Skeletal muscle cell (primary cell): ENCODE results near the gene BCL2L12.
"Not testable (repeated sequence)": the region's sequence is repeated elsewhere in the genome, so short reads cannot be mapped to it uniquely, and the experiment has no call there.

ENCODE experiments used
- DNase-seq: peaks from one replicate; pipeline ENCODE4 v3.0.0-alpha.2; 2010; ENCODE audit warnings: low read depth
- H3K4me3 ChIP-seq: 2 replicates; pipeline ENCODE4 v1.5.1; 2011; ENCODE audit warnings: low read depth, mild to moderate bottlenecking, control low read depth, low read length, moderate library complexity

Gene BCL2L12, protein sequence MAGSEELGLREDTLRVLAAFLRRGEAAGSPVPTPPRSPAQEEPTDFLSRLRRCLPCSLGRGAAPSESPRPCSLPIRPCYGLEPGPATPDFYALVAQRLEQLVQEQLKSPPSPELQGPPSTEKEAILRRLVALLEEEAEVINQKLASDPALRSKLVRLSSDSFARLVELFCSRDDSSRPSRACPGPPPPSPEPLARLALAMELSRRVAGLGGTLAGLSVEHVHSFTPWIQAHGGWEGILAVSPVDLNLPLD

DNA sequence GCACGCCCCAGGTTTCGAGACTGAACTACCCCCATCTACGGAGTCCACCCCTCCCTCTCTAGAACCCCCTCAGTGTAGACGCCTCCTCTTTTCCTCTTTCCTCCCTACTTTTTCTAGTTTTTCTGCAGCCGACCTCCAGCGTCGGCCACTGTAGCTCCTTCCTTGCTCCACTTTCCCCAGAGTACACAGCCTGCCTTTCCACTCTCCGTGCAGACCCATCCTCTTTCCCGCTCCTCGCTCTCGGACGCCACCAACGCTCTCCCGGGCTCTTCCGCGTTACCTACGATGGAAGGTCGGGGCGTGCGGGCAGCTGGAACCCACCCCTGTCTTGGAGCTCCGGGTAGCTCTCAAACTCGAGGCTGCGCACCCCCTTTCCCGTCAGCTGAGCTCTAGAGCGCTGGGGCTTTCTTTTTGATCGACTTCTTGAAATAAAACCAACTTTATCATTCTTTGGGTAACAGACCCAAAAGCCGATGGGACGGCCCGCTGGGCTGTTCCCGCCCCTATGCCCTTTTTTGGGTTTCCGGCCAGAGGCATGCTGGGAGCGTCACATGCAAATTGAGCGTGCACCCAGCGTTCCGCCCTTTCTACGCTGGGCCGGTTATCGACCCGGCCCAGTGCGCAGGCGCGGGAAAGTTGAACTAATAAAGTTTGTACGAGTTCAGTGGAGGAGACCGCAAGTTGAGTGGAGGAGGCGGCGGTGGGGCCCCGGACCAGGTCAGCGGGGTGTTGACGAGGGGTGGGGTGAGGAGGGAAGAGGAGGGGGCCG, at the start of gene BCL2L12, which contains the start of gene IRF3:
Gene BCL2L12, plus strand, starts transcription at position 583 of the 769 bp plus-strand sequence. CDS start 760 bp downstream, outside the sequence.
Gene IRF3, minus strand, starts transcription at position 507 of the 769 bp plus-strand sequence. CDS start 1,019 bp downstream, outside the sequence.
- peak within 1 kb of the TSS; percentile 95 for H3K4me3 ChIP-seq
- peak; percentile 83 for DNase-seq

DNA sequence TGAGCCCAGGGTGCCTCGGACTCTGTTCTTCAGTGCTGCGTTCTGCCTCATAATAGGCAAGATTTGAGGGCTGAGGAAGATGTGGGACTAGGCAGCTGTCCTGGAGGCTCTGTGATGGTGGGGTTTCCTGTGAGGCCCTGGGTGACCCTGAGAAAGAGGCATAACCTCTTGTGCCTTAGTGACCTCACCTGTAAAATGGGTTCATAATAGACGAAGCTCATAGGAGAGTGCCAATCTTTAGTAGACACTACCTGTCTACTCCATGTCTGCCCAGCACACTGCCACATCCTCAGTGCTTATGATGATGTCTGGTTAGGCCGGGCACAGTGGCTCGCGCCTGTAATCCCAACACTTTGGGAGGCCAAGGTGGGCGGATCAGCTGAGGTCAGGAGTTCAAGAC, 49.2 kb upstream of the BCL2L12 start:
- H3K4me3 ChIP-seq: no peak overlapping the region
- DNase-seq: no peak

DNA sequence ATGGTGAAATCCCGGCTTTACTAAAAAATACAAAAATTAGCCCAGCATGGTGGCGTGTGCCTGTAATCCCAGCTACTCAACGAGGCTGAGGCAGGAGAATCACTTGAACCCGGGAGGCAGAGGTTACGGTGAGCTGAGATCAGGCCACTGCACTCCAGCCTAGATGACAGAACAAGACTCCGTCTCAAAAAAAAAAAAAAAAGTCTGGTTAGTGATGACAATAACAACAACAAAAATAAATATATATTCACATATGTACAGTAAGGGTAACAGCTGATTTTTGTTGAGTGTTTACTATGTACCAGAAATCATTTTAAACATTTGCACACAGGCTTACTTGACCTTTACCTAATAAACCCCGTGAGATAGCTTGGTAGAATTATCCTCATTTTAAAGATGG, 48.8 kb upstream of the BCL2L12 start:
- no peak overlapping the region for H3K4me3 ChIP-seq
- no peak for DNase-seq

DNA sequence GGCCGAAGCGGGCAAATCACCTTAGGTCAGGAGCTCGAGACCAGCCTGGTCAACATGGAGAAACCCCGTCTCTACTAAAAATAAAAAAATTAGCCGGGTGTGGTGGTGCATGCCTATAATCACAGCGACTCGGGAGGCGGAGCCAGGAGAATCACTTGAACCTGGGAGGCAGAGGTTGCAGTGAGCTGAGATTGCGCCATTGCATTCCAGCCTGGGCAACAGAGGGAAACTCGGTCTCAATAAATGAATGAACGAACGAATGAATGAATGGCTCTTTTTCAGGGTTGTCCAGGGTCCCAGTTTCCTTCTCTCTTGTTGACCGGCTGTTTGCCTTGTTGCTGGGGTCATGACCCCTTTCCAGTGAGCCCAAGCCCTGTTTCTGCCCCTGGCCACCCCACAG, 47.9 kb upstream of the BCL2L12 start:
- DNase-seq, H3K4me3 ChIP-seq: not testable (repeated sequence)

DNA sequence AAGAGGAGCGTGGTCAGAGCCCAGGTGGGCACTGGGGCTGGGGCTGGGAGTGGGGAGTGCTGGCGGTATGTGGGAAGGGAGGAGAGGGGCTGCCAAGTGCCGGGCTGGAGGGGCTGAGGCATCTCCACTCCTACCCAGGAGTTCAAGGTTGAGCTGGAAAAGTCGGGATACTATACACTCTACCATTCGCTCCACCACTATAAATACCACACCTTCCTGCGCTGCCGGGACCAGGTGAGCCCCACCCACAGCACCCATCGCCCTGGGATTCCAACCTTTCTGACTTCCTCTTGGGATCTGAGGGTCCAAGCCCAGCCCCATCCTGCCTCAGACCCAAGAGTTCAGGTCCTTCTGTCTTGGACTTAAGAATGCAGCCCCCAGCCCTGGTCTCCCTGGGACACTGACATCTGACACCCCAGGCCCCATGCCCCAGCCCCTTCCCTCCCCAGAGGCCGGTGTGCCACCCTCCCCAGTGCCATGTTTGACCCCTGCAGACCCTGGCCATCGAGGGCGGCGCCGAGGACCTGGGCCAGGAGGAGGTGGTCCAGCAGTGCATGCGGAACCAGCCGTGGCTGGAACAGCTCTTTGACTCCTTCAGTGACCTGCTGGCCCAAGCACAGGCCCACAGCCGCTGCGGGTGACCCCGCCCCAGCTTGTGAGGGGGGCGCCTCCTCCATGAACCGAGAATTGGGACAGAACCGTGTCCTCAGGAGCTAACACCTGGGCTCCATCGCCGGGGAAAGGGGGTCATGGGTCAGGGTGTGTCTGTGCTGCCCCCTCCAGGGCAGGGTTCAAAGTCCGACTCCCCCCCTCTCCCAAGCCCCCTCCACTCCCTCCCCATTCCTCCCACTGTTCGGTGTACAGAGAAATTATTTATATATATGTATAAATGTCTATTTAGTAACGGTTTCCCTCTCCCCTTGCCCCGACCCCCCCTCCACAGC, 40.5 kb upstream of the BCL2L12 start:
- DNase-seq: no peak
- H3K4me3 ChIP-seq: no peak overlapping the region

DNA sequence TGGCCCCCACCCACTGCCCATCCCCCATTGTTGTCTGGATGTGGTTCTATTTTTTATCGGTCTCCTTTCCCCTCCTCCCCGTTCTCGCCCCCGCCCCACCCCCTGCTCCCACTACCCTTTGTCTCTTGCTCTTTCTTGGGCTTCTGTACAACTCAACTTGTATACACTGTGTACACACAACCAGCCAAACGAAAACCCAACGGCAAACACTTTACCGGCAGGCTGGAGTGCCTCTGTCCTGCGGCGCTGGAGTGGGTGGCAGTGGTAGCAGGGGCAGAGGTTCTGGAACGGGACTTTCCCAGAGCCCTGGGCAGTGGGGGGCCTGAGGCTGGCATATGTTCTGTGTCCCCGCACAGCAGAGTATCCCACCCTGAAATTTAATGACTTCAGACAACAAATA, 39.5 kb upstream of the BCL2L12 start:
- DNase-seq: no peak
- no peak overlapping the region for H3K4me3 ChIP-seq

DNA sequence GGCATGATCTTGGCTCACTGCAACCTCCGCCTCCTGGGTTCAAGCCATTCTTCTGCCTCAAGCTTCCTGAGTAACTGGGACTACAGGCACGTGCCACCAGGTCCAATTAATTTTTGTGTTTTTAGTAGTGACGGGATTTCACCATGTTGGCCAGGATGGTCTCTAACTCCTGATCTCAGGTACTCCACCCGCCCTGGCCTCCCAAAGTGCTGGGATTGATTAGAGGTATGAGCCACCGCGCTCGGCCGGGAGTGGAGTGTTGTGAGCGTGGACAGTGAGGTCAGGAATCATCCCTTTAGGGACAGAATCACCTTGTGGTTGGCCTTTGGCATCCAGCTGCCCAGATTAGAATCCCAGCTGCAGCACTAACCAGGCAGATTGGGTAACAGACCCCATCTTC, 36.1 kb upstream of the BCL2L12 start:
- DNase-seq: no peak
- H3K4me3 ChIP-seq: no peak overlapping the region

DNA sequence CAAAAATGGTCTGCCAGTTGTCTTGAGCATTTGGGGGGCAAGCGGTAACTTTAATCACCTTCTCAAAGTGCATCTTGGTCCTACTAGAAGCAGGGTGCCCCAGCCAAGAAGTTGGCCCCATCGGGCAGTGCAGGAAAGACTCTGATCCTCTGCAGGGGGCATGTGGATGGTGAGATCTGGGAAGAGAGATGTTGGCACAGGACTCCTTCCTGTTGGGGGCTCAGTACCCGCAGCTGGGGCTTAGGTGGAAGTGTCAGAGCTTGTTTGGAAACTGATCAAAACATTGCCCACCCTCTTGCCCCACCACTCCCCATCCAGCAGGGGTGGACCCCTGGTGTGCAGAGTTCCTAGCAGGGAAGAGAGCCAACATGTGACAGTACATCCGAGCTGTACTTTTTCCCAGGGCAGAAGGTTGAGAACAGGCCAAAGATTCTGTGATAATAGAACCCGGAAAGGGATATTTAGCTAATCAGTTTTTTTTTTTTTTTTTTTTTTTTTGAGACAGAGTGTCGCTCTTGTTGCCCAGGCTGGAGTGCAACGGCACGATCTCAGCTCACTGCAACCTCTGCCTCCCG, 34.6 kb upstream of the BCL2L12 start:
- DNase-seq: no peak

DNA sequence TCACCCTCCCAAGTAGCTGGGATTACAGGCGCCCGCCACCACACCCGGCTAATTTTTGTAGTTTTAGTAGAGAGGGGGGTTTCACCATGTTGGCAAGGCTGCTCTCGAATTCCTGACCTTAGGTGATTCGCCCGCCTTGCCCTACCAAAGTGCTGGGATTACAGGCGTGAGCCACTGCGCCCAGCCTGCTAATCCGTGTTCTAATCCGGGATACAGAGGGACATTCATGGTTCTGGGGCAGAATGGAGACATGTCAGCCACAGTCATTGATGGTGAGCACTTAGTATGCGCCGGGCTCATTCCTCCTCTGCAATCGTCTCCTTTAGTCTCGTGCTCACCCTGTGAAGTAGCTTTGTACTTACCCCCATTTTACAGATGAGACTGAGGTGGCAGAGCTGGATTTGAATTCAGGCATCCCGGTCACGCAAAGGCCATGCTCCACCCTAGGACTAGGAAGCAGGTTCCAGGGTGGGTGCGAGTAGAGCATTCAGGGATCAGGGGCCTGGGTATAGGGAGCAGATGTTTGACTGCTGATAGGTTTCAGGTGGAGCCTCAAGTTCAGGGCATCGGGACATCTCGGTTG, 34.0 kb upstream of the BCL2L12 start:
- DNase-seq: no peak

More for the DNA sequence above, 34.6 kb upstream of the BCL2L12 start:
- H3K4me3 ChIP-seq: no peak overlapping the region

DNA sequence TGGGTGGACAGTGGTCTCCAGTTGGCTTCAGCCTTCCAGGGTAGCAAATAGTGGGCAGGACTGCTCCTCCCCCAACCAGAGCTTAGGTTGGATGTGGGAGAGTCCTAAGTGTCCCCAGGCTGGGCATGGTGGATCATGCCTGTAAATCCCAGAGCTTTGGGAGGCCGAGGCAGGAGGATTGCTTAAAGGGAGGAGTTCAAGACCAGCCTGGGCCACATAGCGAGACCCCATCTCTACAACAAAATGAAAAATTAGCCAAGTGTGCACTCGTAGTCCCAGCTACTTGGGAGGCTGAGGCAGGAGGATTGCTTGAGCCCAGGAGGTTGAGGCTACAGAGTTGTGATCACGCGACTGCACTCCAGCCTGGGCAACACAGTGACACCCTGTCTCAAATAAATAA, 33.2 kb upstream of the BCL2L12 start:
- DNase-seq: no peak
- no peak overlapping the region for H3K4me3 ChIP-seq

More for the DNA sequence above, 34.0 kb upstream of the BCL2L12 start:
- no peak overlapping the region for H3K4me3 ChIP-seq

DNA sequence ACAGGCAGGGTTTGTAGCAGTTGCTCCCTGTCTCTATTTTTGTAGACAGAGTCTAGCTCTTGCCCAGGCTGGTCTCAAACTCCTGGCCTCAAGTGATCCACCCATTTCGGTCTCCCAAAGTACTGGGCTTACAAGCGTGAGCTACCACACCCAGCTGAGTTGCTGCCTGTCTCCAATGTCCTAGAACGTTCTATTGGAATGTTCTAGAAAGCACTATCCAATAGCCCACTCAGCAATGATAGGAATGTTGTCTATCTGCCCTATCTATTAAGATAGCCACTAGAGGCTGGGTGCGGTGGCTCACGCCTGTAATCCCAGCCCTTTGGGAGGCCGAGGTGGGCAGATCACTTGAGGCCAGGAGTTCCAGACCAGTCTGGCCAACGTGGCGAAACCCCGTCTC, 32.5 kb upstream of the BCL2L12 start:
- H3K4me3 ChIP-seq, DNase-seq: not testable (repeated sequence)

DNA sequence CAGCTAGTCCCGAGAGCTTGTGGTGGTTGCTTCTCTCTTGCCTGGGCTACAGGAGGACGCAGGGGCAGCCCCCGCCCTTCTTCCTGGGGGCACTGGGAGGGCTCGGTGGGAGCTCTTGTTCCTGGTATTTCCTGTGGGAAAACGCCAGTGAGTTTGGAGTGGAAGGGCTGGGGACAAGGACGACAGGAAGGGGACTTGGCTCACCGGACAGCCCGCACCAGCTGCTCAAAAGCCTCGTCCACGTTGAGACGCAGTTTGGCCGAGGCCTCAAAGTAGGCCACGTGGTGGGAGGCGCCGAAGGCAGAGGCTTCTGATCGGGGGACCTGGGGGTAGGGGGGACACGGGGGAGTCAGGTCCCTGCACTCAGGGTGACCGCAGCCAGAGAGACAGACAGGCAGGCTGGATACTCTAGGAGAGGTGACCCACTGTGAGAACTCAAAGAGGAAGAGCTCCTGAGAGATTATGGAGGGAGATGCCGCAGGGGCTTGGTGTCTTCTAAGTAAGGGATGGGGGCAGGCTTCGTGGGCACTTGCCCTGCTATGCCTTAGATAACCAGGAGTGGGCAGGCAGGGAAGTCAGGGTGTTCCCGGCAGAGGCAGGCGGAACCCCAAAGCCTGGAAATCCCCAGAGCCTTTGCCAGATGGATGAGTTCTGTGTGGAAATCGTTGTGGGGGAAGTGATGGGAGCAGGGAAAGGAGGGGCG, 30.1 kb upstream of the BCL2L12 start:
- H3K4me3 ChIP-seq: no peak overlapping the region
- DNase-seq: no peak

DNA sequence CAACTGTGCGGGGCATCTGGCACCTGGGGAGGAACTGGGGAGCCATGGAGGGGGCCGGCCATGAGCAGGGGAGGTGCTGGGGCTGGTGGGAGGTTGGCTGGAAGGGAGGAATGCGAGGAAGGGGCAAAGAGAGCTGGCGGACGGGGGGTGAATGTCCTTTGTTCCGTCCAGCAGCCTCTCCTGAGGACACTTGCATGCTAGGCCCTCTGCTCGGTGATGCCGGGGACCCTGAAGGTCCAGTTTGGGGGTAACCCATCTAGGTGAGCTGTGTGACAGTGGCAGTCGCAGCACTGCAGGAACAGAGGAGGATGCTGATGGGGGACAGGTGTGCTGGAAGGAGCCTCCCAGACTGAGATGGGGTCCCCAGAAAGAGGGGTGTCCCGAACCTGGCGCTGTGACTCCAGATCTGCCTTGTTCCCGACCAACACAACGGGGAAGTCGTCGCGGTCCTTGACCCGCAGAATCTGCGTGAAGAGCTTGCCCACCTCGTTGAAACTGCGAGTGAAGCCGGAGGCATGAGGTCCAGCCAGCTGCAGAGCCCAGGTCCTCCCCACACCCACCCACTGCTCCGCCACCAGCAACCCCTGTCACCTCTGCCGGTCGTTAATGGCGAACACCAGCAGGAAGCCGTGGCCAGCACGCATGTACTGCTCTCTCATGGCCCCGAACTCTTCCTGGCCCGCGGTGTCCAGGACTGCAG, 29.4 kb upstream of the BCL2L12 start:
- no peak overlapping the region for H3K4me3 ChIP-seq
- no peak for DNase-seq

DNA sequence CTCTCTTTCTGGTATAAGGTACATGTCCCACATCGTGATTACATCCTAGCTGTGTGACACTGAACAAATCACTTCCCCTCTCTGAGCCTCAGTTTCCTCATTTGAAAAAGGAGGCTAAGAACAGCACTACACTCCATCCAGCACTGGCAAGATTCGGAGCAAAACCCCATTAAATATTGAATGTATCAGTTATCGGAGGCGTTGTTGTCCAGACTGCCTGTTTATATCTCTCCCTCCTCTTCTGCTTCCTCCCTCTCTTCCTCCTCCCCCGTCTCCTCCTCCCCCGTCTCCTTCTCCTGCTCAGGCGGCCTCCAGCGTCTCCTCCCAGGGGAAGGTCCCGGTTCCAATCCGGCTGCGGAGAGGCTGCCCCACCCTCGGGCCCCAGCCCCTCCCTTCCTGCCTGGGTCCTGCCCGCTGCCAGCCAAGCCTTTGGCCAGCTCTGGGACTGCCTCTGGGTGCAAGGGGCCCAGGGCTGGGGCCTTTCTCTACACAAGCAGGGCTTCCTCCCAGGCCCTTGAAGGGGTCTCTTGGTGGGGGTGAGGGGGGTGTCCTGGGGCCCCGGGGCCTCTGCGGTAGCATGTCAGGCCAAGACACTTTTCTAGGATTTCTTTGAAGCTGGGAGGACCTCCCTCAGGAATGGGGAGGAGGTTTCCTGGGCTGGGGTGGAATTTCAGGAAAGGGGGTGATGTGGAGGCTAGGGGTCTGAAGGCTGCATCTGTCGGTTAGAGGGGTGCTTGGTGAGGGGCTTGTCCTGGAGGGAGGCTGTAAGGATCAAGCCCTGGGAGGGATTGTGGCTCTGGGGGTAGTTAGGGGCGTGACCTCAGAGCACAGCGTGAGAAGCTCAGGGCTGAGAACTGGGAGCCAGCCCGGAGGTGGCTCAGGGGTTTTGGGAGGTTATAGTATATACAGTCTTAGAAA, 27.7 kb upstream of the BCL2L12 start:
- H3K4me3 ChIP-seq: peak overlapping the region; percentile 78
- peak; percentile 36 for DNase-seq

DNA sequence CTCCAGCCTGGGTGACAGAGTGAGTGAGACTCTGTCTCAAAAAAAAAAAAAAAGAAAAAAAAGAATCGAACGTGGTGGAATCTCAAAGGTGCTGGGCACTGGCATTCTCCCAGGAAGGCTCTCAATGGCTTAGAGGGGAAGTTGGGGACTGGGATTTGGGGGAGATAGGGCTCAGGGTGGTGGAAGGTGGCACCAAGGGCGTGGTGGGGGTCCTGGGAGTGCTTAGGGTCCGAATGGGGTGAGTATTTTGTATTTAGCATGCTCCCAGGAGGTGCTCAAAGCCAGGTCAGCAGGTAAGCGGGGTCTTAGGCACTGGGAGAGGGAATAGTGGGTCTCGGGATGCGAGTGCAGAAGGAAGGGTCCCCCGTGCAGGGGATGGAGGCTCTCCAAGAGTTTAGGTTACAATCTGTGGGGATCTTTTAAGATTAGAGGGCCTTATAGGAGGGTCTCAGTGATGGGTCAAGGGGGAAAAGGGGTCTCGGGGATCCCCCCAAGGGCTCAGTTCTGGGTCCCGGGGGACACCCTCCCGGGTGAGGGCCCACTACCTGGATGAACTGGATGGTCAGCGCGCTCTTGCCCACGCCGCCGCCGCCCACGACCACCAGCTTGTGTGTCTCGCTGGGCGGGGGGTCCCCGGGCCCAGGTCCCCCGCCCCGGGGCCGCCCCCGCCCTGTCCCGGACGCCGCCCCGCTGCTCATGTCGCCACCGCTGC, 26.2 kb upstream of the BCL2L12 start:
- H3K4me3 ChIP-seq: peak overlapping the region; percentile 78
- no peak for DNase-seq

DNA sequence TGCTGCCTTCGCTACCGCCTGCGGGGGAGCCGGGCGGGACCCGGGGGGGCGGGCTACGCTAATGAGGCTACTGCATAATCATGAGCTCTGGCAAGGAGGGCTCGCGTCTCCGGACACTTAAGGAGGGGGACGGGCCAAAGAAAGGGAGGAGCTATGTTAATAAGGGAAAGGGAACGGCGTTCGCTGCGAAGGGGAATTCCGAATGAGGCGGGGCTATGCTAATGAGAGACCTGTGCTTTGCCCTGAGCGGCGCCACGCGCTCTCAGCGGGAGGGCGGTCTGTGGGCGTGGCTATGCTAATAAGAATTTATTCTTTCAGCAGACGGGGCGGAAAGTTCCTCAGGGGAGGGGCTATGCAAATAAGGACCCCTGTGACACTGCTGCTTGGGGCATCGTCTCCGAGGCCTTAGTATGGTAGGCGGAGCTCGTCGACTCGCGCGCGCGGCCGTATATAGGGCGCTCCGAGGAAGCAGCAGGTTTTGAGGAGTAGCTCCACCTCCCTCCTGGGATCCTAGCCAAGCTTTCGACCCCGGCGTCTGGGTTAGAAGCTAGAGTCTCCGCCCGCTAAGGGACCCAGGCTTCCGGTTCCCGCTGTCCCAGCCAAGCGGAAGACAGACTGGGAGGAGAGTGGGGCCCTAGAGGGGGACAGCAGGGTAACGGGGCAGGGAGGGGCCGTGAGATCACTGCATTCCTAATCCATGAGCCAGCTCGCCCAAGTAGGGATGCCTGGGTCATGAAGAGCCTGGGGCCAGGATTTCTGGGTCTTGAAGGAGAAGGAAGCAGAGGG, 25.4 kb upstream of the BCL2L12 start, which contains the start of gene RRAS:
Gene RRAS, minus strand, starts transcription at position 31 of the 786 bp plus-strand sequence. CDS start 45 bp downstream, outside the sequence.
- DNase-seq: peak; percentile 99
- peak within 1 kb of the TSS; percentile 99 for H3K4me3 ChIP-seq
